ENCODE data around the gene TMUB2. TPM values are rescaled to one million over a fixed set of nuclear protein-coding genes. Genes with fewer than 3 reads are reported as not detected.

The TMUB2 gene
- polyA plus RNA-seq, 1 of the 3 experiments (the other 2 are of a cell fraction) = 49.5 TPM

- no peak for TF ChIP-seq TCF12 (IDR thresholded peaks at IDR 0.05)
- no peak for TF ChIP-seq GABPA (IDR thresholded peaks at IDR 0.05; ENCODE audit: low read depth)
- no peak for TF ChIP-seq RFX5 (IDR thresholded peaks at IDR 0.05; ENCODE audit: low read length)
- no peak for TF ChIP-seq USF2 (IDR thresholded peaks at IDR 0.05; ENCODE audit: borderline replicate concordance, low read depth, low read length)
- no peak for TF ChIP-seq RXRA (IDR thresholded peaks at IDR 0.05; ENCODE audit: borderline replicate concordance, low read depth)
- TF ChIP-seq EZH2phosphoT487 (IDR thresholded peaks at IDR 0.05; ENCODE audit: borderline replicate concordance, low read depth) = no peak
- no peak for TF ChIP-seq RAD21 (IDR thresholded peaks at IDR 0.05; ENCODE audit: low read length)
- TF ChIP-seq, protein P1, sequence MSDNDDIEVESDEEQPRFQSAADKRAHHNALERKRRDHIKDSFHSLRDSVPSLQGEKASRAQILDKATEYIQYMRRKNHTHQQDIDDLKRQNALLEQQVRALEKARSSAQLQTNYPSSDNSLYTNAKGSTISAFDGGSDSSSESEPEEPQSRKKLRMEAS (IDR thresholded peaks at IDR 0.05; ENCODE audit: low read depth) = no peak
- TF ChIP-seq JUND (IDR thresholded peaks at IDR 0.05) = no peak
Observed at GRCh38 chr17:44193326-44194084, 6.7 kb downstream of the TMUB2 start (continued).

DNA sequence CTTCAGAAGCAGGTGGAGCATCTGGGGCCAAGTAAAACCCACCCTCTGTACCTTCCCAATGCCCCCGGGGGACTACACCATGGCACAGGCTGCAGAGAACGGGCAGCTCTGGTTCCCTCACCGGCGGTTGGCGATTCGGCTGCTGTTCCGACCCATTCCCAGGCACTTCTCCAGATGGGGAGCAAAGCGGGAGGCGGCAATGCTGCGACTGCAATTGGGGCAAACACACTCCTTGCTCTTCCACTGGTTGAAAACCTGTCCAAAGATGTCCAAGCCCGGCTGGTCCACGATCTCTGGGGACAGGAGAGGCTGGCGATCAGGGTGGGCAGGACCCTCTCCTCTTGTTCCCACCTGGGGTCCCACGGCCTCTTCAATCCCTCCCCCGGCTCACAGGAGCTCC, 10.3 kb downstream of the TMUB2 start:
- ChIA-PET POLR2A (no interaction called here), CTCF (interaction anchor here (0.8 to 2.4 kb wide), 3 partner anchors 29 to 154 kb away, joined by 3 to 16 read pairs (median 8); no protein-coding TSS in a partner anchor)
- no peak for TF ChIP-seq MXI1 (IDR thresholded peaks at IDR 0.05; ENCODE audit: low read depth, low read length)
- WGBS (ENCODE audit: low lambda C conversion rate) = 85% methylated on average over 8 of the region's 15 CpGs
- Histone ChIP-seq H3K36me3 (replicated peaks in 1 of 2; ENCODE audit: control insufficient read depth in 1 of 2, insufficient read depth in 2 of 2, low read length in 1 of 2) (peaks cover 37 to 50% of the 10 kb centered on the region in 2 experiments), H3K27me3 (ENCODE audit: insufficient read depth) (no peaks in the 10 kb centered on the region), H4K20me1 (ENCODE audit: insufficient read depth) (no peaks in the 10 kb centered on the region), H2AFZ (ENCODE audit: low read depth) (no peak overlapping the region), H3K79me2 (ENCODE audit: insufficient read depth) (peaks cover 48% of the 10 kb centered on the region), H3K4me1 (ENCODE audit: control insufficient read depth in 1 of 2, insufficient read depth in 2 of 2, low read depth in 1 of 2, low read length in 1 of 2) (peaks cover 8 to 23% of the 10 kb centered on the region in 2 experiments; a peak in 2 of 4 replicates), H3K4me3 (ENCODE audit: low read depth in 2 of 2, low read length in 1 of 2) (no peak overlapping the region), H3K9me2 (no peaks in the 10 kb centered on the region), H3K27ac (ENCODE audit: low read depth in 2 of 2, low read length in 1 of 2) (no peak overlapping the region), H3K4me2 (peak overlapping the region; percentile 86; the same call in 1 of the 2 replicates), H3K9ac (0 out of 2 replicates have a peak overlapping the region, but pooled peaks have one; percentile 96), H3F3A (replicated peaks; ENCODE audit: insufficient read depth) (peaks cover 11% of the 10 kb centered on the region), H3K9me3 (no peaks in the 10 kb centered on the region)
- no peak for DNase-seq

DNA sequence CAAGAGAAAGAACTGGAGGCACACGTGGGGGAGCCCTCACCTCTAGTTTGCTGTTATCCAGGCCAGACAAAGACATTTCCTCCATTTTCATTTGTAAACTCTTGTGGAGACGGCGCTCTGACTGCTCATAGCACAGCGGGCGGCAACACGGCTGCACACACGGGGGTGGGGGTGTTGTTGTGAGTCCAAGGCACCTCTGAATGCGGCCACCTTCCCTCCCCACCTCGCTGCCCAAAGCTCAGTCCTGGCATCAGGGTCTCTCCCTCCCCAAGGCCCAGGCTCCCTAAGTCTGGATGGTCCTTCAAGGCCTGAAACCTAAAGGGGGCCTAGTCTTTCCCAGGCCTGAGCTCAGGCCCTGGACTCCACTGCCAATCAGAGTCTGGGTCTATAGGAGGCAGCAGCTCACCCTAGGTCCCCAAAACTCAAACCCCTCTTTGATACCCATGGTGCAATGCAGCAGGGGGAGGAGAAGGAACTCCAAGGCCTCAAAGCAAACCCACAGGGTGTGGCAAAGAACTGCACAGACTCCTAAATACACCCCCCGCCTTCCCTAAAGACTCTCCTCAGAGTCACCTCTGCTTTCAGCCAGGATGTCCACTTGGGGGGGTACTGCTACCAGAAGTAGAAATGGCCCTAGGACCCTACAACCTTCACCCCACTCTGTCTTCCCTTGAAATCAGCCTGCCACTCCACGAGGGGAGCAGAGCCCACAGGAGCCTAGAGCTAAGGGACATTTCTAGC, 11.4 kb downstream of the TMUB2 start:
- peak overlapping the region; percentile 85 to 96 for H3K27ac ChIP-seq (ENCODE audit: low read depth in 2 of 2, low read length in 1 of 2)
- peaks cover 37 to 40% of the 10 kb centered on the region in 2 experiments for H3K36me3 ChIP-seq (replicated peaks in 1 of 2; ENCODE audit: control insufficient read depth in 1 of 2, insufficient read depth in 2 of 2, low read length in 1 of 2)
- H3K4me1 ChIP-seq (ENCODE audit: control insufficient read depth in 1 of 2, insufficient read depth in 2 of 2, low read depth in 1 of 2, low read length in 1 of 2) = peaks cover 8 to 23% of the 10 kb centered on the region in 2 experiments; a peak in 2 of 4 replicates
- ChIA-PET CTCF (interaction anchor here (0.7 to 6.6 kb wide), 12 partner anchors 10 to 153 kb away, joined by 3 to 61 read pairs (median 4); partner anchors contain the start of genes ASB16 and UBTF), POLR2A (interaction anchor here (1.4 to 1.6 kb wide), 2 partner anchors 11 to 110 kb away, joined by 4 to 7 read pairs; partner anchors contain the start of genes RUNDC3A and TMUB2)
- H4K20me1 ChIP-seq (ENCODE audit: insufficient read depth) = no peaks in the 10 kb centered on the region
- no peaks in the 10 kb centered on the region for H3K9me2 ChIP-seq
- TF ChIP-seq TAF1 (IDR thresholded peaks at IDR 0.05; ENCODE audit: borderline replicate concordance, low read depth, low read length) (0 out of 2 replicates have a peak, but pooled peaks have one; percentile 30), RAD21 (IDR thresholded peaks at IDR 0.05; ENCODE audit: low read length) (peak; percentile 45), RFX5 (IDR thresholded peaks at IDR 0.05; ENCODE audit: low read length) (no peak), FOSL2 (IDR thresholded peaks at IDR 0.05; ENCODE audit: borderline replicate concordance, low read depth) (no peak)
- TF ChIP-seq, protein P2, sequence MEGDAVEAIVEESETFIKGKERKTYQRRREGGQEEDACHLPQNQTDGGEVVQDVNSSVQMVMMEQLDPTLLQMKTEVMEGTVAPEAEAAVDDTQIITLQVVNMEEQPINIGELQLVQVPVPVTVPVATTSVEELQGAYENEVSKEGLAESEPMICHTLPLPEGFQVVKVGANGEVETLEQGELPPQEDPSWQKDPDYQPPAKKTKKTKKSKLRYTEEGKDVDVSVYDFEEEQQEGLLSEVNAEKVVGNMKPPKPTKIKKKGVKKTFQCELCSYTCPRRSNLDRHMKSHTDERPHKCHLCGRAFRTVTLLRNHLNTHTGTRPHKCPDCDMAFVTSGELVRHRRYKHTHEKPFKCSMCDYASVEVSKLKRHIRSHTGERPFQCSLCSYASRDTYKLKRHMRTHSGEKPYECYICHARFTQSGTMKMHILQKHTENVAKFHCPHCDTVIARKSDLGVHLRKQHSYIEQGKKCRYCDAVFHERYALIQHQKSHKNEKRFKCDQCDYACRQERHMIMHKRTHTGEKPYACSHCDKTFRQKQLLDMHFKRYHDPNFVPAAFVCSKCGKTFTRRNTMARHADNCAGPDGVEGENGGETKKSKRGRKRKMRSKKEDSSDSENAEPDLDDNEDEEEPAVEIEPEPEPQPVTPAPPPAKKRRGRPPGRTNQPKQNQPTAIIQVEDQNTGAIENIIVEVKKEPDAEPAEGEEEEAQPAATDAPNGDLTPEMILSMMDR (IDR thresholded peaks at IDR 0.05) = peak; percentile 33; the same call in 1 of the 2 replicates
- 72% methylated on average over 11 of the region's 11 CpGs for WGBS (ENCODE audit: low lambda C conversion rate)
- peak overlapping the region; percentile 61 to 83 for H3K4me3 ChIP-seq (ENCODE audit: low read depth in 2 of 2, low read length in 1 of 2)
- H3K4me2 ChIP-seq = peak overlapping the region; percentile 86
- DNase-seq = no peak
- no peak overlapping the region for H2AFZ ChIP-seq (ENCODE audit: low read depth)
- peak overlapping the region; percentile 96 for H3K9ac ChIP-seq
- H3F3A ChIP-seq (replicated peaks; ENCODE audit: insufficient read depth) = peaks cover 4% of the 10 kb centered on the region
- no peaks in the 10 kb centered on the region for H3K27me3 ChIP-seq (ENCODE audit: insufficient read depth)
- H3K9me3 ChIP-seq = no peaks in the 10 kb centered on the region
- H3K79me2 ChIP-seq (ENCODE audit: insufficient read depth) = peaks cover 42% of the 10 kb centered on the region
